Parathyroid adenoma (tissue), 2 donors: ENCODE data around the gene ARHGEF7.

Experiments used
- H2AFZ ChIP-seq: fragments of 300-600 bp; sonication (generic); one replicate; pipeline ENCODE4 v1.7.0; 2017; ENCODE audit warnings: antibody characterized with exemption, mild to moderate bottlenecking
- H3K27ac ChIP-seq: fragments of 300-600 bp; sonication (generic); one replicate; pipeline ENCODE4 v1.7.0; 2017
- H3K27me3 ChIP-seq: fragments of 300-600 bp; sonication (generic); one replicate; pipeline ENCODE4 v1.7.0; 2017; ENCODE audit warnings: low read length; ENCODE audit not compliant: control insufficient read depth, insufficient read depth
- H3K36me3 ChIP-seq: fragments of 300-600 bp; sonication (generic); one replicate; pipeline ENCODE4 v1.7.0; 2017; ENCODE audit warnings: low read length; ENCODE audit not compliant: control insufficient read depth, insufficient read depth
- H3K4me1 ChIP-seq: fragments of 300-600 bp; sonication (generic); one replicate; pipeline ENCODE4 v1.7.0; 2017; ENCODE audit warnings: control low read depth
- H3K4me2 ChIP-seq: fragments of 300-600 bp; sonication (generic); one replicate; pipeline ENCODE4 v1.7.0; 2017; ENCODE audit warnings: low read length
- H3K4me3 ChIP-seq: fragments of 300-600 bp; sonication (generic); one replicate; pipeline ENCODE4 v1.7.0; 2017; ENCODE audit warnings: low read depth, low read length
- H3K79me2 ChIP-seq: fragments of 300-600 bp; sonication (generic); one replicate; pipeline ENCODE4 v1.7.0; 2017; ENCODE audit warnings: control low read depth
- H3K9ac ChIP-seq: fragments of 300-600 bp; sonication (generic); one replicate; pipeline ENCODE4 v1.7.0; 2017; ENCODE audit warnings: mild to moderate bottlenecking
- H3K9me3 ChIP-seq: fragments of 300-600 bp; sonication (generic); one replicate; pipeline ENCODE4 v1.7.0; 2017; ENCODE audit warnings: low read length; ENCODE audit not compliant: control insufficient read depth
- CTCF ChIP-seq: fragments of 300-600 bp; sonication (generic); IDR thresholded peaks from one replicate; pipeline ENCODE4 v1.7.0; 2017; ENCODE audit warnings: antibody characterized with exemption, mild to moderate bottlenecking
- donor health status: primary hyperparathyroidism.

ARHGEF7 gene

GRCh38 chr13:111319998-111320911, 205.1 kb downstream of the ARHGEF7 start, which contains the start of gene TEX29:
TSS of gene TEX29 (plus strand) at chr13:111320642. CDS start at chr13:111320891, 249 bp downstream.
- Histone ChIP-seq H3K4me1 (no peaks in the 10 kb centered on the region), H3K27ac (no peak within 1 kb of the TSS), H3K36me3 (no peaks in the 10 kb centered on the region), H3K79me2 (no peaks in the 10 kb centered on the region), H2AFZ (no peak within 1 kb of the TSS), H3K9ac (no peak within 1 kb of the TSS), H3K27me3 (no peaks in the 10 kb centered on the region), H3K9me3 (no peaks in the 10 kb centered on the region), H3K4me2 (no peak within 1 kb of the TSS), H3K4me3 (no peak within 1 kb of the TSS)
- no peak for TF ChIP-seq CTCF

- H3K36me3 ChIP-seq: no peaks in the 10 kb centered on the region
- TF ChIP-seq CTCF: no peak
- no peaks in the 10 kb centered on the region for H3K79me2 ChIP-seq
- no peaks in the 10 kb centered on the region for H3K27me3 ChIP-seq
- H2AFZ ChIP-seq: no peak overlapping the region
- H3K4me1 ChIP-seq: no peaks in the 10 kb centered on the region
- no peak overlapping the region for H3K4me3 ChIP-seq
- H3K27ac ChIP-seq: no peak overlapping the region
- H3K9me3 ChIP-seq: no peaks in the 10 kb centered on the region
- H3K4me2 ChIP-seq: no peak overlapping the region
- H3K9ac ChIP-seq: no peak overlapping the region
These were observed 207.1 kb downstream of the ARHGEF7 start for GRCh38 chr13:111322001-111322915.

GRCh38 chr13:111322916-111323331, 207.8 kb downstream of the ARHGEF7 start:
- Histone ChIP-seq H3K27ac (no peak overlapping the region), H3K4me3 (no peak overlapping the region), H2AFZ (no peak overlapping the region), H3K9ac (no peak overlapping the region), H3K4me1 (no peaks in the 10 kb centered on the region), H3K27me3 (no peaks in the 10 kb centered on the region), H3K36me3 (no peaks in the 10 kb centered on the region), H3K79me2 (no peaks in the 10 kb centered on the region), H3K4me2 (no peak overlapping the region), H3K9me3 (no peaks in the 10 kb centered on the region)
- TF ChIP-seq CTCF: no peak

- no peak for TF ChIP-seq CTCF
- Histone ChIP-seq H3K4me1 (no peaks in the 10 kb centered on the region), H3K9me3 (no peaks in the 10 kb centered on the region), H3K9ac (no peak overlapping the region), H2AFZ (no peak overlapping the region), H3K4me2 (no peak overlapping the region), H3K4me3 (no peak overlapping the region), H3K36me3 (no peaks in the 10 kb centered on the region), H3K79me2 (no peaks in the 10 kb centered on the region), H3K27ac (no peak overlapping the region), H3K27me3 (no peaks in the 10 kb centered on the region)
These were observed 208.4 kb downstream of the ARHGEF7 start for GRCh38 chr13:111323549-111323948.
